CD4-positive, alpha-beta T cell treated with Interleukin-15 for 4 hours (primary cell): ENCODE results near the gene TLDC2.
A peak's percentile ranks its signal among the peaks of the same experiment; 100 is the strongest.
"Not testable (repeated sequence)": the region's sequence is repeated elsewhere in the genome, so short reads cannot be mapped to it uniquely, and the experiment has no call there.

Experiments
- DNase-seq: peaks from one replicate; pipeline ENCODE4 v3.0.0-alpha.2; 2020; ENCODE audit warnings: low spot score

The TLDC2 gene

DNA sequence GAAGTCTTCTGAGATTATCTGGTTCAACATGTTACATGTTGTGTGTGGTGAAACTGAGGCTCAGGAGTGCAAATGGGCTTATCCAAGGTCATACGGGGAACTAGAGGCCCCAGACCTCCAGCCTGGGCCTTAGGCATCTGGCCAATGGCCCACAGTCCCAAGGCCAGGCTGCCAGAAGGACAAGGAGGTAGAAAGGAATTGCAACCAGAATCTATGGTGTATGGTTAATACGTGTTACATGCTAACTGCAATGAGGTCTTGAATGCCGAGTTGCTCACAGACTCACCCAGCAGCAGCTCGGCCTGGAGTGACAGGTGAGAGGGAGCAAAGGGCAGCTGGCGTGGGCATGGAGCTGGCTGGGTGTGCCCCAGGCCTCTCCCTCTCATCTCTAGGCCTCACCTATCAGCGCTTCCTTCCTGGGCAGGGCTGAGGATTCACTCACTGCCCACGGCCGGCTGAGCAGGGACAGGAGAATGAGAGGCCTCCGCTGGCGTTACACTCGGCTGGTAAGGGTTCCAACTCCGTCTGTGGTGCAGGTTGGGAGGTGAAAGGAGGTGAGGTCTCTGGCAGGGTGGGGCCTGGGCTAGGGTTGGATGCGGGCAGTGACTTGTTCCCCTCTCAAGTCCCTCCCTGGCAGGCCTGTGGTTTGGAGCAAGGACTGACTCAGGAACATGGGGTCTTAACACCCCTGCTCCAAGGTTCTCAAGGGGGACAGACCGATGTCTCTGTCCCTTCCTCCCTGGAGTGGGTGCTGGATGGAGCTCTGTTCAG is at the start of gene TLDC2:
TLDC2 (plus strand) TSS at position 437 of the 771 bp plus-strand sequence; CDS start at position 474, 37 bp downstream.
- DNase-seq, result no peak

DNA sequence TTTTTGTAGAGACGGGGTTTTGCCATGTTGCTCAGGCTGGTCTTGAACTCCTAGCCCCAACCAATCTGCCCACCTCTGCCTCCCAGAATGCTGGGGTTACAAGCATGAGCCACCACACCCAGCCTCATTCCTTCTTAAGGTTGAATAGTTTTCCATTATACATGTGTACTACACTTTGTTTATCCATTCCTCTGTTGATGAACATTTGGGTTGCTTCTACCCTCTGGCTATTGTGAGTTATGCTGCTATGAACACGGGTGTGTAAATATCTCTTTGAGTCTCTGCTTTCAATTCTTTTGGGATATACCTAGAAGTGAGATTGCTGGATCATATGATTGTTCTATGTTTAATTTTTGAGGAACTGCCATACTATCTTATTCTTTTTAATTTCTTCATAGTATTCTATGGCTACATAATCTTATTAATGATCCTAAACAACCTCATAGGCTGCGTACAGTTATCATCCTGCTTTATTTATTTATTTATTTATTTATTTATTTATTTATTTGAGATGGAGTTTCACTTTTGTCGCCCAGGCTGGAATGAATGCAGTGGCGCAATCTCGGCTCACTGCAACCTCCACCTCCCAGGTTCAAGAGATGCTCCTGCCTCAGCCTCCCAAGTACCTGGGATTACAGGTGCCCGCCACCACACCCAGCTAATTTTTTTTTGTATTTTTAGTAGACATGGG is 49.2 kb upstream of the TLDC2 start:
- DNase-seq, result no peak

DNA sequence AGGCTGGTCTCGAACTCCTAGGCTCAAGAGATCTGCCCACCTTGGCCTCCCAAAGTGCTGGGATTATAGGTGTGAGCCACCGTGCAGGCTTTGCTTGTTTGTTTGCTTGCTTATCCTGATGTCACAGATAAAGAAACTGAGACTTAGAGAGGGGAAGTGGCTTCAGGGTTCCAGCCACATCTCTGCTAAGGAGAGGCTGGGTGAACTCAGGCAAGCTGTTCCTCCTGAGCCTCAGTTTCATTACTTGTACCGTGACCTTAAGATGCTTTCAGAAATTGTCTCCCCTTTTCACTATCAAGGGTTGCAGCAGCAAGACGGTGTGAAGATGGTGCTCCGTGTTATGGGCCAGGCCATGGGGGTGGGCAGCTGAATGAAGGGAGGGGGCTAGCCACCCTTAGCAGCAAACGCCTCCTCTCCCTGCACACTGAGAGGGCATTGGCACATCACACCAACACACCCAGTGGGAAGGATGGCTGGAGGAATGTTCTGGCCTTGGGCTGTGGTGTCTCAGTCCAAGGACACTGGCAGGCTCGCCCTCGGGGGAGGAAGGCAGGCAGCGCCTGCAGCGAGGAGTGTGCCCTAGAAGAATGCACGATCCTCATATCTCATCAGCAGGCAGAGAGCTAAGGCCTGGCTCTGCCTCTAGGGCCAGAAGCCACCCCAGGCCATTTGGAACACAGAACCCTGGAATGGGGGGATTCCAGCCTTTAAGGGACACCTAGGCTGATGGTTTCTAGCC is 48.2 kb upstream of the TLDC2 start:
- DNase-seq, result no peak

DNA sequence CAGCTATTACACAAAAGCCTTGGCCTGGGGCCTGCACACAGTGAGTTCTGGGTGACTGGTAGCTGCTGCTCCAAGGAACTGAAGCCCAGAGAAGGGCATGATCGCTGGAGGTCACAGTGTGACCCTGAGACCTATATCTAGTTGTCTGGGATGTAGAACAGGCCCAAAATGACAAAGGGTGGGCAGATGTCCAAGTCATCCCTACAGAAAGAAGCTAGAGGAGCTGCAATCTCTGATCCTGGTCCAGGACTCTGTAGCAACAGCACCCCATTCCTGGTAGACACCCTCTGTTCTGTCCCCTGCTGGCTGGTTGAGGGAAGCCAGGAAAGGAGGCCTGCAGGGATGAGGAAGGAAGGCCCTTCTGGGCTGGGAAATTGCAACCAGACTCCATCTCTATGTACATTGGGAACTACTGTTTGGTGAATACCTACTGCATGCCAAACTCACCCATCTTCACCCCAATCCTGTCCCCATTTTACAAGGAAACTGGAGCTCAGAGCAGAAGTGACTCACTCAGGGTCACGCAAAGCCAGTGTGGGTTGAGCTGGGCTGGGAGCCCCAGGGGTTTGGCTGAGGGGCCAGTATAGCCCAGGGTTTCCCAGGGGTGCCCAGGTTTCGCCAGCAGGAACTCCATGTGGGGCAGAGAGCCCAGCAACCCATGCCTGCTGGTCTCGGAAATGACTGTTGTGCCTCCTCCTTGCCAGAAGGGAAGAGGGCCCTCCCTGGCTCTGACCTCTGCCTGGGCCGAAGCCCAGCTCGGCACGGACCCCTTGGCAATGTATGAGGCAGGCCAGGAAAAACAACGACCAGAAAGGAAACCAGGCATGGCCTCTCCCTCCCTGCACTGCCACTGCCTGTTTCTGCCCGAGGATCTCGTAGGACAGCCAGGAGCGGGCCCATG is 44.9 kb upstream of the TLDC2 start:
- no peak for DNase-seq

DNA sequence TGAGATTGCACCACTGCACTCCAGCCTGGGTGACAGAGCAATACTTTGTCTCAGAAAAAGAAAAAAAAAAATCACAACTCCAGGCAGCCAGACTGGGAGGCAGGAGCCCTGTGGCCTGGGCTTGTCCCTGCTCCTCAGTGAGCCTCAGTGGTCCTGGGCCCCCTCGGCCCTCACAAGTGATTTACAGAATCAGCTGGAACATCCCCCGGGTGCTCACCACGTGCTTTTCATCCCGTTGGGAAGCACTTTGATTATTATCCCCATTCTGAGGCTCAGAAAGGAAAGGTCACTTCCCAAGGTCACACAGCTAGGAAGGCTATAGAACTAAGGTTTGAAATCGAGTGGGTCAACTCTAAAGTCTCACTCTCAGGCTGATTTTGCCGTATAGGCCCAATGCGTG is 43.1 kb upstream of the TLDC2 start:
- DNase-seq, result no peak

DNA sequence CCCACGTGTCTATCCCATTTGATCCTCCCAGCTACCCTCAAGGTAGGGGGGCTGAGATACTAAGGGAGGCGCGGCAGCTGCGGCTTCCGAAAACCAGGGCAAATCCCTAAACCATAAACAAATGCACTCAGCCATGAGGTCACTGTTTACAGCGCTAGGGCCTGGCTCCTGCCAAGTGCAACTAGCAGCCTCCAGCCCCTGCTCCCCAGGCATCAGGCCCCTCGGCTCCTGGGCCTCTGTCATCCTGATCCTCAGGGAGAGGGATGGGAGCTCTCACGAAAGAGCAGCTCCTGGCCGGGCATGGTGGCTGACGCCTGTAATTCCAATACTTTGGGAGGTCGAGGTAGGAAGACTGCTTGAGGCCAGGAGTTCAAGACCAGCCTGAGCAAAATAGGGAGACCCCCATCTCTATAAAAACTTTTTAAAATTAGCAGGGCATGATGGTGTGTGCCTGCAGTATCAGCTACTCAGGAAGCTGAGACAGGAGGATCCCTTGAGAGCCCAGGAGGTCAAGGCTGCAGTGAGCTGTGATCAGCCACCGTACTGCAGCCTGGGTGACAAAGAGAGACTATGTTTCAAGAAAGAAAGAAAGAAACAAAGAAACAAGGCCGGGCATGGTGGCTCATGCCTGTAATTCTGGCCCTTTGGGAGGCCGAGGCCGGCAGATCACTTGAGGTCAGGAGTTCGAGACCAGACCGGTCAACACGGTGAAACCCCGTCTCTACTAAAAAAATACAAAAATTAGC is 42.5 kb upstream of the TLDC2 start:
- no peak for DNase-seq

DNA sequence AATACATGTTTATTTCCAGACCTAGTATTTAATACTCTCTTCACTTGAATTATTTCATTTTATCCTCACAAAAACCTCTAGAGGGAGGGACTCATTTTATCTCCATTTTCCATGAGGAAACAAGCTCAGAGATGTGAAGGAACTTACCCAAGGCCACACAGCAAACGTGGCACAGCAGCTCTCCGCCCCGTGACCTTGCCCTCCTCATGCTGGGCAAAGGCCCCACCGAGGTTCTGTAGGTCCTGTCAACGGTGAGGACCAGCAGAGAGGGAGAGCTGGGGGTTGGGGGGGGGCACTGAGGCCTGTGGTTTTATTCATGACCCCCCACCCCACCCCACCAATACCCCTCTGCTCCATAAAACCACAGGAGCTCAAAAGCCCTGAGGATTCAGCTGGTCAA is 40.9 kb upstream of the TLDC2 start:
- no peak for DNase-seq

DNA sequence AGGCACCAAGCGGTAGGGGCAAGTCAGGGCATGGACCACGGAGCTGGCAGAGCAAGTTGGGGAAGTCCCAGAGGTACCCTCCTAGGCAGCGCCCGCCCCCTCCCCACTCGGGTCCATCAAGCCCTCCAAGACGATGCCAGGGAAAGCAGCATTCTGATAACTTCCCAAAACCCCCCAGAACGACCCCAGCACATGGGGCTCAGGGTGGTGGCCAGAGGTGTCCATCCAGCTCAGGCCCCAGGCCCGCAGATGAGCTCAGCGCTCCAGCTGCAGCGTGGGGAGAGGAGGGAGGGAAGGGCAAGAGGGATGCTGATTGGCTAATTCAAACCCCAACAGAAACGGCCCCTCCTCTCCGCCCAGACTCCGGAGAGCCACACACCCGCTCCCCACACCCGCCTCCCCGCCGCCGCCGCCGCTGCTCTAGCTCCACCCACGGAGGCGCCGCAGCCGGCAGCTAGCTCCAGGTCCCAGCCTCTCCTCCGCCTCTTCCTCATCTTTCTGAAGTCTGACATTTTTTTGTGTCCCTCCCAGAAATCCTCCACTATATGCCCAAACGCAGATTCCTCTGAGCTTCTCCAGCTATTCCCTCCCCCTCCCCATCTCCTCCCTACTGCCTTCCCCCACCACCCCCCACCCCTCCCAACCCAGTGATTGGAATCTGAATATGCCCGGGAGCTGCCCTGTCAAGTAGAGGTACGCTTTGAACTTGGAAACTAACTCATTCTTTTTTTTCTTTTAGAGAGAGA is 40.3 kb upstream of the TLDC2 start:
- peak; percentile 81 for DNase-seq

DNA sequence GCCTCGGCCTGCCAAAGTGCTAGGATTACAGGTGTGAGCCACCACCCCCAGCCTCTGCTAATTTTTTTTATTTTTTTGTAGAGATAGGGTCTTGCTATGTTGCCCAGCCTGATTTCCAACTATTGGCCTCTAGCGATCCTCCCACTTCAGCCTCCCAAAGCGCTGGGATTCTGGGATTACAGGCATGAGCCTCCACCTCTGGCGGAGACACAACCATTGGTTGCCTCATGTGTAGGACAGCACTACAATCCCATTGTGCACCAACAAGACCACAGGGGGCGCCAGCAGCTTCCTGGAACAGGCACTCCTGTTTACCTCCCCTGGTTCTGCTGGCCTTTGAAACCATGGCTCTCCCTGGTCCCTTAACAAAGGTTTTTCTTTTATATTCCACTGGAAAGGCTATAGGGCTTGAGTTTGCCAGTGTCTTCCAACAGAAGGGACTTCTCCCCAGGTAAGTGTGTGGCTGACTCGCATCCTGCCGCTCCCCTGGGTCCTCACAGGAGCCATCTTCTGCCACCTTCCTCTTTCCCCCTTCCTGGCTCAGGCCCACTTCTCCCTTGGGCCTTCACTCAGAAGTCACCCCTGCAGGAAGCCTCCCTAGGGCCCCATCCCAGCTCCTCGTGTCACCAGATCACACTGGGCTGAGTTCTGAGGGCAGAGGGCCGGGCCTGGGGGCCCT is 39.2 kb upstream of the TLDC2 start:
- peak; percentile 8 for DNase-seq

DNA sequence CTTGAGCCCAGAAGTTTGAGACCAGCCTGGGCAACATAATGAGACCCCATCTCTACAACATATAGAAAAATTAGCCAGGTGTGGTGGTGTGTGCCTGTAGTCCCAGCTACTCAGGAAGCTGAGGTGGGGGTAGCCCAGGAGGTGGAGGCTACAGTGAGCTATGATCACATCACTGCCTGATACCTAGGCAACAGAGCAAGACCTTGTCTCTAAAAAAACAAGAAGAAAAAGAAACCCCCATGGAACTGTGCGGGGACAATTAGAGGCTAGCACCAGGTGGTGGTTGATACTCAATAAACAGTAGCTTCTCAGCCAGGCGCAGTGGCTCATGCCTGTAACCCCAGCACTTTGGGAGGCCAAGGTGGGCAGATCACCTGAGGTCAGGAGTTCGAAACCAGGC is 37.6 kb upstream of the TLDC2 start:
- DNase-seq, result not testable (repeated sequence)

DNA sequence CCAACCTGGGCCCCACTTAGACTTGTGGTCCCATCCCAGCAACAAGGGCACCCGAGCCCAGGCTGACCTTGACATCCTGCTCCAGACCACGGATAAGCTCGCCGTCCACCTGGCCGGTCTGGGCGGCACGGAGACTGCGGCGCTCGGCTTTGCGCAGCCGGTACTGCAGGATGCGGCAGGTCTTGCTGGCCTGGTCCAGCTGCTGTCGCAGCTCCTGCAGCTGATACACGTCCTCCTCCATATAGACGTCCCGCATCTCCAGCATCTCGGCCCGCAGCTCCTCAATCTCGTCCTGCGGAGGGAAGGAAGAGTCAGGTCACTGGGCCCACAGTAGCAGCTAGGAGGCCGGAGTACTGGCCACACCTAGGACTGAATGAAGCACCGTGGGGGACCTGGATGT is 36.8 kb upstream of the TLDC2 start:
- no peak for DNase-seq

DNA sequence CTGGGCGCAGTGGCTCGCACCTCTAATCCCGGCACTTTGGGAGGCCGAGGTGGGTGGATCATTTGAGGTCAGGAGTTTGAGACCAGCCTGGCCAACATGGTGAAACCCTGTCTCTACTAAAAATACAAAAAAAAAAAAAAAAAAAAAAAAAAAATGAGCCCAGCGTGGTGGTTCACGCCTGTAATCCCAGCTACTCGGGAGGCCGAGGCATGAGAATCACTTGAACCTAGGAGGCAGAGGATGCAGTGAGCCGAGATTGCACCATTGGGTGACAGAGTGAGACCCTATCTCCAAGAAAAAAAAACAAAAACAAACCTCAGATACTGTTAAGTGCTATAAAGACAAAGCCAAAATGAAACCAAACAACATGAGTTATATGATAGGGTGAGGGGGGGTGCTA is 34.9 kb upstream of the TLDC2 start:
- not testable (repeated sequence) for DNase-seq

DNA sequence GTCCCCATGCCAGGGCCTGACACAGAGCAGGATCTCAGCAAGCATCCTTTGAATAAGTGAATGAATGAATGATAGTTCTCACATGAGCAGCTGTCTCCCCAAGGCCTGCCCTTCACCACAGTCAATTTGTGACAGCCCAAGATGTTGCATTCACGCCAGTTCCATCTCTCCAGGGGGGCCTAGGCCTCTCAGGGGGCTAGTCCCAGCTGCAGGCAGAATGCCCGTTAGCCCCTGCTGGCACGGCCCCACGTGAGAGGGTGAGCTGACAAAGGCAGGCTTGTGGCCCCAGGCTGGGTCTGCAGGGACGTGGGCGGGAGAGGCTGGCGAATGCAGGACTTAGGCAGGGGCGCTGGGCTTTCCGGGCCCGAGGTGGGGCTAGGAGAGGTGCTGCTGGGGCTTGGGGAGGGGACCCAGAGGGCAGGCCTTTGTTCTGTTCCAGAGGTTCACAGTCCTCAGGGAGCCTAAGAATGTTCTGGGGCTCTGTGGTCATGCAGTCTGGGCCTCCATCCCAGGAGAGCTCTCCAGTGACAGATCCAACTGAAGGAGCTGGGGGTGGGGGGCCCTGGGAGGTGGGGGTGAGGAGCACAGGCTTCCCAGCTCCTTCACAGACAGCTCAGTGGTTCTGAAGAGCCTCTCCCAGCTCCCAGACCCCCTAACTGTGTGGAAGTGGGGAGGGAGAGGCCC is 30.5 kb upstream of the TLDC2 start:
- DNase-seq, result no peak

DNA sequence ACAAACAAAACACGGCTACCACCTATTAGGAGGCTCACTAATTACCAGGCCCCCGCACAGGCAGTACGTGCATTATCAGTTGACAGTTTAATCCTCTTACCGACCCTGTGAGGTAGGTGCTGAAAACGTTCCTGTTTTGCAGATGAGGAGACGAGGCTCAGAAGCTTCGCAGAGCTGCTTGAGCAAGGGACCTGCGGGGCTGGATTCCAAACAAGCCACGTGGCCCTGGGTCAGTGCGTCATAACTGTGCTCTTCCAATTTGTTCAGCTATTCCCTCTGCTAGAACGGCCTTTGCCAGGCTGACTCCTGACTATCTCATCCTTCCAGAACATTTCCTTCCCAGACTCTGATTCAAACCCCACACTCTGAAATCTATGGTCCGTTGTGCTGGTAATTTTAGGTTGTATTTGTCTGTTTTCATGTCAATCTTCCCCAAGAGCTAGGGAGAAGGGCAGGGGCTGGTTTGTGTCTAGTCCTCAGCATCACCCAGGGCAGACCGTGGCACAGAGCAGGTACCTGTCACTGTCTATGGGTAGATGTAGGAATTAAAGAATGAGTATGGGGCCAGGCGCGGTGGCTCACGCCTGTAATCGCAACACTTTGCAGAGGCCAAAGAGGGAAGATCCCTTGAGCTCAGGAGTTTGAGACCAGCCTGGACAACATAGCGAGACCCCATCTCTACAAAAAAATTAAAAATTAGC is 28.8 kb upstream of the TLDC2 start:
- no peak for DNase-seq

DNA sequence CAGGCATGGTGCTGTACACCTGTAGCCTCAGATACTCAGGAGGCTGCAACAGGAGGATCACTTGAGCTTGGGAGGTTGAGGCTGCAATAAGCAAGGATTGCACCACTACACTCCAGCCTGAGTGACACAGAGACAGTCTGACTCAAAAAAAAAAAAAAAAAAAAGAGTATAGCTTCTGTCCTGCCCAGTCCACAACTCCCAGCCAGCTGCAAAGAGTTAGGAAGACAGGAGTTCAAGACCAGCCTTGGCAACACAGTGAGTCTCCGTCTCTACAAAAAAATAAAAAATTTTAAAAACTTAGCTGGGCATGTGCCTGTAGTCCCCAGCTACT is 28.3 kb upstream of the TLDC2 start:
- no peak for DNase-seq

DNA sequence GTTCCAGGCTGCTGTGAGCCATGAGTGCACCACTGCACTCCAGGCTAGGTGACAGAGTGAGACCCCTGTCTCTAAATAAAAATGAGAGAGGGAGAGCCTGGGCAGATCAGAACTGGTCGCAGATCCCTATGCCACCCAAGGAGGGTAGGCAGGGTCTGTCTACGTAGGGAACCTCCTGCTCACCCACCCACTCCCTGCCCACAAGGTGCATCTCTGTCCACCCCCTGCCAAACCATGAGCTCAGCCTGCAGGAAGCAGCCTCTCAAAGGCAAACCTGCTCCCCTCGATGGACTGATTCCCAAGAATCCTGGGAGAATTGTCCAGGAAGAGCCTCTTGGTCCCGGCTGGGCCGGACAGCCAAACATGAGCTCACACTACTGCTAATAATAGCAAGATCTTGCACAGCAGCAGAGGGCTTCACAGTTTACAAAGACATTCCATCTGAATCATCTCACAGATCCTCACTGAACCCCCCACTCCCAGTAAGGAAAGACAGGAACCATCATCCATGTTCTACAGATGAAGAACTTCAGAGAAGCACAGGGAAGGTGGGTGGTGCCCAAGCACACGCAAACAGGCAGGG is 27.8 kb upstream of the TLDC2 start:
- no peak for DNase-seq

DNA sequence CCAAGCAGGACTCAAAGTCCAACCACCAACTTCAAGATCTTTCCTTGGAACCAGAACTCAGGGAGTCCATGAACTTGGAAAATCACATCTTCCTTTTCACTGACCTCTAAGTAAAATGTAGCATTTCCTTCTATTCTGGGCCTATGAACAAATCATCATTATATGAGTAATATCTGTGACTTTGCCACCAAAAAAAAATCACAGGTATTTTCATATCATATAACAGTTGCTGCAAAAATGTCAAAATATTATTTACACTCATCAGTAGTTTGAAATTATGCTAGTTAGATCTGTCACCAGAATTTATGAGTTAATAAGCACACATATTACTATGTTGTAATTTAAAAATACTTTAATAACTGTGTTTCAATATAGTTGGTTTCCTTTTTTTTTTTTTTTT is 27.3 kb upstream of the TLDC2 start:
- no peak for DNase-seq

DNA sequence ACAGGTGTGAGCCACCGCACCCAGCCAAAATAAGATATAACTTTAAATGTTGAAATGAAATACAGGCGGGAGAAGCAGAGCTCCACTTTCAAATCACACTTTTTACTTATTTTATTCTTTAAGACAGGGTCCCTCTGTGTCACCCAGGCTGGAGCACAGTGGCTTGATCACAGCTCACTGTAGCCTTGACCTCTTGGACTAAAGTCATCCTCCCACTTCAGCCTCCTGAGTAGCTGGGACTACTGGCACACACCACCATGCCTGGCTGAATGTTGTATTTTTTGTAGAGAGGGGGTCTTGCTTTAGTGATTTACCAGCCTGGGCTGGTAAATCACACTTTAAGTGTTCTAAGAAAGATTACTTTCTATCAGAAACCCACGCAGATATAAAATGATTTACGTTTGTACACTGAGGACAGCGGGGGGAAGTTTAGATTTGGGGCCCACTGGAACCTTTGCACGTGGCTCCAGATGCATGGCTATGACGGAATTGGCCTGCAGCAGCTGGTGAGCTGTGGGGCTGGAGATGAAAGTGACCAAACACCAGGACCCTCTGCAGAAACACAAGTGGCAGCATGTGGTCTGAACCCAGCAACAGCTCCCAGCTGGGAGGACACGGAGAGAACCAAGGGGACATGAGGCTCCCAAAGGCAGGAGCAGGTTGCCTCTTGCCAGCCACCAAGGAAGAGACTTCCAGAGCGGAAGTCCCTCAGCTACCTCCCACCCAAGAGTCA is 26.4 kb upstream of the TLDC2 start:
- no peak for DNase-seq
